ENCODE data around the gene C1orf226.
"Not testable (repeated sequence)": the region's sequence is repeated elsewhere in the genome, so short reads cannot be mapped to it uniquely, and the experiment has no call there.

Gene C1orf226

GRCh38 chr1:162381383-162381782 is at the start of gene C1orf226:
C1orf226 (plus strand) TSS chr1:162381728; CDS start chr1:162381902, 174 bp downstream.
- no peak for DNase-seq (ENCODE audit: low read depth in 2 of 2)

DNA sequence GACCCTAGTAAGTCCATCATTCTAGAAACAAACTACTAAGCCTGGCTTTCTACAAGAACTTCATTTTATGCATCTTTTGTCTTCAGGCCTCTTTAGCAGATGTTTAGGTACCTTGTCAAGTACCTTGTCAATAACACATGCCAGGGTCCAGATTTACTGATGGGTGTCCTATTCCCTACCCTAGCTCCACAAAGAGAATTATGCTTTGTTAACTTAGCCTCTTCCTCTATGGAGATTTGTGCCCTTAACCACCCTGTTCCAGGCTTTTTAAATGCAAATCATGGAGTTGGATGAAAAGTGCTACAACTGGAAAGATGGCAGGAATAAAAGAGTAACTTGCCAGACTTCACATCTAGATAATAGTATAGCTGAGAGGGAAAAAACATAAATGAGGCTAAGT is 47.5 kb upstream of the C1orf226 start:
- no peak for DNase-seq (ENCODE audit: low read depth in 2 of 2)

GRCh38 chr1:162335126-162335525 is 46.4 kb upstream of the C1orf226 start:
- no peak for DNase-seq (ENCODE audit: low read depth in 2 of 2)

- no peak for DNase-seq (ENCODE audit: low read depth in 2 of 2)
These were observed 44.8 kb upstream of the C1orf226 start for GRCh38 chr1:162336621-162337285.

GRCh38 chr1:162342452-162342983 is 39.0 kb upstream of the C1orf226 start:
- no peak for DNase-seq (ENCODE audit: low read depth in 2 of 2)

DNA sequence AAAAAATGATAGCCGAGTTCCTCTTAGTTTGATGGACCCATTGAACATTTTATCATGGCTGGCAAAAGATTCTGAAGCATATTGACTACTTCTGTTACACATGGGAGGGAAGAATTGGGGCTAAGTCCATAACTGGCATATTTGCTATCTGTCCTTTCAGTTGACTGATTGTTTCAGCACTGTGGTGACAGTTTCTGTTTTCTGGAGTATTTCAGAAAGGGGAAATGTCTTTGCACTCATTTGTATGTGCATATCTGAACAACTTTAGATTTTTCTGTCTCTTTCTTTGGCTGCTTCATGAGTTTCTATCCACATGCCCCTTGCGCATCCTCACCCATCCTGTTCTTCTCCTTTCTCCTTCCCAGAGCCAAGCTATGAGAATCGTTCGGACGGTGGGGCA is 38.1 kb upstream of the C1orf226 start:
- no peak for DNase-seq (ENCODE audit: low read depth in 2 of 2)

- DNase-seq (ENCODE audit: low read depth in 2 of 2), result no peak
These were observed 34.2 kb upstream of the C1orf226 start for GRCh38 chr1:162347281-162347680.

- no peak for DNase-seq (ENCODE audit: low read depth in 2 of 2)
These were observed 31.7 kb upstream of the C1orf226 start for GRCh38 chr1:162349635-162350330.

DNA sequence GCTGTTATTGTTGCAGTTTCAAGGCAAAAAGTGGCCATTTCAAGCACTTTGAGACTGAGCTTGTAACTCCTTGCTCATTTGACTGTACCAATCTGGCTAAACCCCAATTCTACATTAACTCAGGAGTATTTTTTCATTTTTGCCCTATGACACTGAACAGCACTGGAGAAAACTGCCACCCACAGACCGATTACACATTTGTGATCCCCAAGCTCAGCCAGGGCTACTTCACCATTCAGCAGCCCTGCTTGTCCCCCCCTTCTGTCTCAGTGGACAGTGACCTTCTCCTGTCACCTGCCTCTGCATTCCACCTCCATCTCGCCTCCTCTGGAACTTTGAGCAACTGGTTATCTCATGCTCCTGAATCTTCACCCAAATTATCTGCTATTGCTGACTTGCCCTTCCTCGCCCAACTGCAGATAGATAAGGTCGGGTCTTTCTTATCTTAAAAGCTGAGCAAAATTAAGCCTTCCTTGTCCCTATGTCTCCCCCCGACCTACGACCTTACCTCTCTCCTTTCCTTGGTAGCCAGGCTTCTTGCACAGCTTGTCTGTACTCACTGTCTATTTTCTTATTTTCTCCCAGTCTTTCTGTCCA is 30.2 kb upstream of the C1orf226 start:
- no peak for DNase-seq (ENCODE audit: low read depth in 2 of 2)

DNA sequence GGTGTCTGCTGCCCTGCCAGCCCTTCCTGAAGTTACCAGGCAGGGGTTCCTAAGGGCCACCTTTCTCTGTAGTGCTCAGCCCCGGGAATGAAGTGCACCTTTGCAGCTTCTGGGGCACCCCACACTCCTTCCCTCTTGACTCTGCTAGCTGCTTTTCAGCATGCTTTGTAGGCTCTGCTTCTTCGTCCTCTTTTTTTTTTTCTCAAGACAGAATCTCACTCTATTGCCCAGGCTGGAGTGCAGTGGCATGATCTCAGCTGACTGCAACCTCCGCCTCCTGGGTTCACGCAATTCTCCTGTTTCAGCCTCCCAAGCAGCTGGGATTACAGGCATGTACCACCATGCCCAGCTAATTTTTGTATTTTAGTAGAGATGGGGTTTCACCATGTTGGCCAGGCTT is 29.7 kb upstream of the C1orf226 start:
- not testable (repeated sequence) for DNase-seq (ENCODE audit: low read depth in 2 of 2)

GRCh38 chr1:162353078-162353477 is 28.4 kb upstream of the C1orf226 start:
- DNase-seq (ENCODE audit: low read depth in 2 of 2), result no peak

- no peak for DNase-seq (ENCODE audit: low read depth in 2 of 2)
These were observed 27.8 kb upstream of the C1orf226 start for GRCh38 chr1:162353702-162354101.

DNA sequence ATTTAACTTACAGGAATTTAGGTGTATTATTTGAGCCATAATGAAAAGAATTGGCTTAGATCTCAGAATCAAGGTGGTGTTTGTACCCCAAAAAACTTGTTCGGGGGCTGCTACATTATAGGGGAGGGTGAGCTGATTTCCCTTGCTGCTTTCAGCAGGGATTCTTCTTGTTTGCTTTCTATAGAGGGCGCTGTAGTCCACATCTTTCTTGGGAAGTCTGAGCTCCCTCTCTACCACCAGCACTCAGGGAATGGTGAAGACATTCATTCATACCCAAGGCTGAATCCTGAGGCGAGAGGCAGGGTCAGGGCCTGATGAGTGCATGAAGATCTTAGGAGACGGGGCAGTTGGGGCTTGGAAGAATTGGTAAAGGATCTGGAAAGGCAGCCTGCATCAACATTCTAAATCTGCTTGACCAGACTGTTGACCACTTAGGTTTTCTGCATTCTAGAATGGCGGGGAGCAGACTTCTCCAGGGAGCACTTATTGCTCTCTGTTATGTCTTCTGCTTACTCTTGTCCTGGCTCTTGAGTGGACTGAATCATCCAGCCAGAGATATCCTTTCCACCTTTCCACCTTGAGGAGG is 23.8 kb upstream of the C1orf226 start:
- DNase-seq (ENCODE audit: low read depth in 2 of 2), result no peak

DNA sequence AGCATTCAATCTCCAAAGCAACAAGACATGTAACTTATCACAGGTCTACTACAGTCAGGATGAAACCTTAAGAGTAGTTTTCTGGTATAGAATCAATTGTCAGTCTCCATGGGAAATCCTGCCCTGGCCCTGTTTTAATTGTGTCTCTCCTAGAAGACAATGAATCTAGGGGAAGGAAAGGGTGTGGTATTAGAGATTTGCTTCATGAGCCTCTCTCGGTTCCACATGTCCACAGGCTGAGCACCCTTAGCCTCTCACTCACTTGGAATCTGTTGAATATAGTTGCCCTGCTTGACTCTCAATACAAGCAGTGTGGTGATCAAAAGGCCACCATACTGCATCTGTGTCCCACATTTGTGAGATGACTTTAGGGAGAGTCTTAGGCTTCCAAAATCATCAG is 22.6 kb upstream of the C1orf226 start:
- no peak for DNase-seq (ENCODE audit: low read depth in 2 of 2)

- no peak for DNase-seq (ENCODE audit: low read depth in 2 of 2)
These were observed 21.8 kb upstream of the C1orf226 start for GRCh38 chr1:162359523-162360236.

GRCh38 chr1:162360237-162360873 is 21.2 kb upstream of the C1orf226 start:
- DNase-seq (ENCODE audit: low read depth in 2 of 2), result no peak

DNA sequence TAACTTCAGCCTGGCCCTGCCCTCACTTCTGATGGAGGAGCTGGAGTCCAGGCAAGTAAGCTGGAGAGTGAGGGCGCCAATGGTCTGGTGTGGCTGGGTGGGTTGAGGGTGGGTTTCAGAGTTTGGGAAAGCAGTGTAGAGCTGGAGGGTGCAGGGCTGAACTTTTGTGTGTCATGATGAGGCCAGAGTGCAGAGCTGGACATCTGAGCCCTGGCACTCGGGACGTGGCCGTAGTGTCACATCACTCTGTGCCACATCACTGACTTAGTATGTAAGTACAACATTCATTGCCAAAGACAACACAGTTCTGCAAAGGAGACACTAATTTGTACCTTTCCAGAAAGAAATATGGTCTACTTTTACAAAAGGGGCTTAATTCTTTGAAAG is 20.7 kb upstream of the C1orf226 start:
- no peak for DNase-seq (ENCODE audit: low read depth in 2 of 2)

- no peak for DNase-seq (ENCODE audit: low read depth in 2 of 2)
These were observed 20.2 kb upstream of the C1orf226 start for GRCh38 chr1:162361349-162361748.

DNA sequence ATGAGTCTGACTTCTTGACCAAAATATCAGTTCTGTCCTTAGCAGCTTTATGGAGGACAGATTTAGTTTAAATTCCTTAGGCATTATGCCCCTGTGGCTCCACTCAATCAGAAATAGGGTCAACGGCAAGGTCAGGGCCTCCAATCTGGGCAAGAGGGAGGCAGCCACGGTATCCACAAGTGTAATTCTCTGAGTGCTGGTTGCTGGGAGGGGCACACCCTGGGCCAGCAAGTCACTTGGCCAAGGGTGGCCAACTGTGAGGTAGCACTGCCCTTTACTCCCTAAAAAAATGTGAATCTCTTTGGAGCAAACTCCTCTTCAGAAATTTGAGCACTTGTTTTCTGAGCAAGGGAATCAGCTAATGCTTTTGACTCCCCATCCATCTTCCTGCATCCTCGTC is 17.7 kb upstream of the C1orf226 start:
- no peak for DNase-seq (ENCODE audit: low read depth in 2 of 2)

GRCh38 chr1:162364498-162364897 is 17.0 kb upstream of the C1orf226 start:
- DNase-seq (ENCODE audit: low read depth in 2 of 2), result no peak

- DNase-seq (ENCODE audit: low read depth in 2 of 2), result no peak
These were observed 16.1 kb upstream of the C1orf226 start for GRCh38 chr1:162365284-162366020.
